NCI-H2029 (cell line): ENCODE measurements around the gene OR4D2.

ENCODE experiments used
- DNase-seq: peaks from one replicate; lab custom pipeline; 2025; lab: John Stamatoyannopoulos, UW

OR4D2 gene

GRCh38 chr17:58210922-58211321 is 44.1 kb downstream of the OR4D2 start:
- DNase-seq, result no peak

GRCh38 chr17:58215685-58216084 is 48.9 kb downstream of the OR4D2 start:
- DNase-seq, result no peak

DNA sequence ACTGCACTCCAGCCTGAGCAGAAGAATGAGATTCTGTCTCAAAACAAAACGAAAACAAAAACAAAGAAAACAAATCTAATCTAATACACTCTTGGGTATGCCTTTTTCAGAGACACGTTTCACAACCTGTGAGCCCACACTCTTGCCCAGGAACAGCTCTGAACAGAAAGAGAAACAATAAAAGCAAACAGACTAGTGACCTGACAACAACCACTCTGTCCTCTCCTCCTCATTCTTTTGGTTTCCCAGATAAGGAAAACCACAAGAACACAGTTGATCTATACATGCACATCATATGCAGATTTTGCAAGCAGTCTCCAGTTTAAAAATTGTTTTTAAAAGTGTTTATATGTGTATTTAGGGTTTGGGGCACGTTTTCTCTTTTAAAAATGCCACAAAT is 51.0 kb downstream of the OR4D2 start:
- no peak for DNase-seq

GRCh38 chr17:58219007-58219788 is 52.4 kb downstream of the OR4D2 start, which contains the start of gene MKS1:
Gene MKS1 (minus strand): TSS chr17:58219255. CDS start chr17:58219230, 25 bp downstream.
- peak; percentile 86 for DNase-seq

DNA sequence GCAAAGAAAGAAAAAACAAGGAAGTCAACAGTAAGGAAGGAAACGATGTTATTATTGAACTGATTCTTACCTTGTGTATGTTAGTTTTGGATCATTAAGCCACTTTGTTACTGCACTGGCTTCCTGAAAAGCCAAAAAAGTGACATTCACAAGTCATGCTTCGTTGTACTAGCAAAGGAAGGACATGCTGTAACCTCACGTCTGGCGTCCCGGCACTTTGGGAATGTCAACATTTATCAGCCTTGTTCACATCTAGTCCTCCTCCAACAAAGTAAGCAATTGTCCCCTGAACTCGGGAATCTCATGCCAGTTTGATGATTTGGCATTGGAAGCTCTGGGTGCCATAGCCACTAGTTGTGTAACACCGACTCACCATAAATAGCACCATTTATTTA is 53.0 kb downstream of the OR4D2 start:
- no peak for DNase-seq
